Gastrocnemius medialis (tissue), 4 donors: Measurements from ENCODE around the gene CLEC4G.

Experiments
- CTCF ChIP-seq, 5 experiments: fragments of 450-650 bp in 3 of 5; fragments of 200-600 bp in 2 of 5; sonication (generic) in 2 of 5; IDR thresholded peaks in 4 of 5; conservative IDR thresholded peaks in 1 of 5; 1 replicate in 4 of 5; 2 replicates in 1 of 5; pipeline ENCODE4 v1.5.1; 2016 to 2019; ENCODE audit warnings: antibody characterized with exemption in 5 of 5, mild to moderate bottlenecking in 3 of 5, moderate library complexity in 3 of 5
- POLR2A ChIP-seq, 2 donors: fragments of 450-650 bp; IDR thresholded peaks; one replicate each; pipeline ENCODE4 v1.6.1; 2017; ENCODE audit warnings: antibody characterized with exemption in 2 of 2, mild to moderate bottlenecking in 2 of 2, moderate library complexity in 2 of 2

GRCh38 chr19:7736148-7736547 is 4.2 kb upstream of the CLEC4G start:
- no peak for TF ChIP-seq CTCF (IDR thresholded peaks at IDR 0.05 in 4 of 5, conservative IDR thresholded peaks at IDR 0.05 in 1 of 5)
- no peak for TF ChIP-seq POLR2A (IDR thresholded peaks at IDR 0.05)
